Smooth muscle cell (in vitro differentiated cells): Measurements from ENCODE around the gene CEP83. TPM values are rescaled to one million over a fixed set of nuclear protein-coding genes. Genes with fewer than 3 reads are reported as not detected.
"Not testable (repeated sequence)": the region's sequence is repeated elsewhere in the genome, so short reads cannot be mapped to it uniquely, and the experiment has no call there.

Experiments used
- DNase-seq: peaks from one replicate; lab custom pipeline; 2025; ENCODE audit not compliant: unreplicated experiment; lab: John Stamatoyannopoulos, UW
- H2AFZ ChIP-seq: fragments of 200-600 bp; sonication (generic); 2 replicates; pipeline ENCODE4 v1.6.0; 2016; ENCODE audit warnings: antibody characterized with exemption, low read depth, mild to moderate bottlenecking
- H3F3A ChIP-seq: fragments of 200-600 bp; sonication (generic); 2 replicates; pipeline ENCODE4 v1.6.0; 2017; ENCODE audit warnings: antibody characterized with exemption, low read depth
- H3K27ac ChIP-seq: fragments of 200-600 bp; sonication (generic); 2 replicates; pipeline ENCODE4 v1.5.1; 2016; ENCODE audit warnings: low read depth, mild to moderate bottlenecking
- H3K27me3 ChIP-seq: fragments of 200-600 bp; sonication (generic); 2 replicates; pipeline ENCODE4 v1.6.1; 2016; ENCODE audit warnings: low read depth, mild to moderate bottlenecking
- H3K36me3 ChIP-seq: fragments of 200-600 bp; sonication (generic); 2 replicates; pipeline ENCODE4 v1.5.1; 2016; ENCODE audit warnings: low read depth
- H3K4me1 ChIP-seq: fragments of 200-600 bp; sonication (generic); 2 replicates; pipeline ENCODE4 v1.5.1; 2016; ENCODE audit warnings: low read depth
- H3K4me2 ChIP-seq: fragments of 200-600 bp; sonication (generic); 2 replicates; pipeline ENCODE4 v1.6.0; 2016; ENCODE audit warnings: mild to moderate bottlenecking
- H3K4me3 ChIP-seq: fragments of 200-600 bp; sonication (generic); 2 replicates; pipeline ENCODE4 v1.5.1; 2016; ENCODE audit warnings: mild to moderate bottlenecking
- H3K79me2 ChIP-seq: fragments of 200-600 bp; sonication (generic); 2 replicates; pipeline ENCODE4 v1.6.0; 2016; ENCODE audit warnings: low read depth, mild to moderate bottlenecking
- H3K9ac ChIP-seq: fragments of 200-600 bp; sonication (generic); 2 replicates; pipeline ENCODE4 v1.6.0; 2016; ENCODE audit warnings: low read depth
- H3K9me3 ChIP-seq: fragments of 200-600 bp; sonication (generic); replicated peaks from 2 replicates; pipeline ENCODE4 v1.5.1; 2016; ENCODE audit warnings: low read depth
- H4K20me1 ChIP-seq: fragments of 200-600 bp; sonication (generic); 2 replicates; pipeline ENCODE4 v1.6.0; 2016; ENCODE audit warnings: low read depth
- CTCF ChIP-seq: fragments of 200-600 bp; sonication (generic); IDR thresholded peaks from 2 replicates; pipeline ENCODE4 v1.5.1; 2017; ENCODE audit warnings: borderline replicate concordance, mild to moderate bottlenecking, antibody characterized with exemption; ENCODE audit not compliant: insufficient read depth, poor library complexity, severe bottlenecking
- WGBS: methylation state at CpG from one replicate; pipeline ENCODE4 v1.1.7; 2016; ENCODE audit warnings: low lambda C conversion rate; 5-methylcytosine and 5-hydroxymethylcytosine counted together
- polyA plus RNA-seq: library from polyadenylated mRNA; unstranded; fragments of >200 nt; fragmentation: Nextera tagmentation; extraction: Ambion mirVana; gene quantifications from 2 replicates; pipeline ENCODE4 v1.2.1, GENCODE V29; 2016
- total RNA-seq: library from RNA; depleted of rRNA; stranded (reverse); fragments of >200 nt; gene quantifications from 2 replicates; pipeline ENCODE4 v1.2.3, GENCODE V29; 2014

Gene CEP83
- total and polyA plus RNA-seq, 2 experiments from 2014 or later: 2.8 to 30.3 TPM

- Histone ChIP-seq H3K27me3 (no peaks in the 10 kb centered on the region), H3F3A (no peaks in the 10 kb centered on the region), H3K9ac (no peak overlapping the region), H4K20me1 (no peaks in the 10 kb centered on the region), H3K27ac (no peak overlapping the region), H3K36me3 (no peaks in the 10 kb centered on the region), H3K4me1 (no peaks in the 10 kb centered on the region), H3K4me2 (peak overlapping the region; percentile 10), H3K9me3 (no peaks in the 10 kb centered on the region), H3K4me3 (no peak overlapping the region), H3K79me2 (no peaks in the 10 kb centered on the region), H2AFZ (no peak overlapping the region)
- WGBS: 98% methylated on average over 3 of the region's 3 CpGs
- no peak for DNase-seq
- no peak for TF ChIP-seq CTCF
Observed at GRCh38 chr12:94405413-94406116, 54.1 kb downstream of the CEP83 start.

DNA sequence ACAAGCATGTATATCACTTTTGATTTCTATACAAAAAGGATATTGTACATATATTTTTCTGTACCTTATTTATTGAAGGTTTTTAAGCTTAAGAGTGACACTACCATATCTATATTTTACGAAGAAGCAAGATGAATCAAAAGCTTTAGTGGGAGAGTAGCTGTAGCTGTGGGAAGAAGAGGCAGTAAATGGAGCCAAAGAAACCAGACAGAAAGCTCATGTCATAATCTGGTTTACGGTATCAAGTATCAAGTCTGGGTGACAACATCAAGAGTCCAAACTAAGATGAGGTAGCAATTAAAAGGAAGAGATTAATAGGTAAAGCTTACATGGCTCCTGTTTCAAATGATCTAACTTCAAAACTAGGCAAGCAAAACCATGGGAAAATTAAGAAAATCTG, 54.8 kb downstream of the CEP83 start:
- H3K79me2 ChIP-seq: no peaks in the 10 kb centered on the region
- H3K9me3 ChIP-seq: peaks cover 6% of the 10 kb centered on the region
- DNase-seq: no peak
- TF ChIP-seq CTCF: no peak
- H2AFZ ChIP-seq: no peak overlapping the region
- no peaks in the 10 kb centered on the region for H3K4me1 ChIP-seq
- no peaks in the 10 kb centered on the region for H4K20me1 ChIP-seq
- H3K27ac ChIP-seq: no peak overlapping the region
- H3K4me2 ChIP-seq: peak overlapping the region; percentile 10
- no peaks in the 10 kb centered on the region for H3K36me3 ChIP-seq
- H3K27me3 ChIP-seq: no peaks in the 10 kb centered on the region
- no peaks in the 10 kb centered on the region for H3F3A ChIP-seq
- H3K4me3 ChIP-seq: no peak overlapping the region
- no peak overlapping the region for H3K9ac ChIP-seq
- WGBS: 62% methylated on average over 2 of the region's 2 CpGs

- H3K27me3 ChIP-seq: no peaks in the 10 kb centered on the region
- H3K27ac ChIP-seq: no peak overlapping the region
- no peak overlapping the region for H3K4me3 ChIP-seq
- 95% methylated on average over 2 of the region's 2 CpGs for WGBS
- no peak for TF ChIP-seq CTCF
- H4K20me1 ChIP-seq: no peaks in the 10 kb centered on the region
- no peak for DNase-seq
- H3K9ac ChIP-seq: no peak overlapping the region
- H3F3A ChIP-seq: no peaks in the 10 kb centered on the region
- H3K4me2 ChIP-seq: no peak overlapping the region
- H2AFZ ChIP-seq: no peak overlapping the region
- H3K4me1 ChIP-seq: no peaks in the 10 kb centered on the region
- H3K79me2 ChIP-seq: no peaks in the 10 kb centered on the region
- H3K36me3 ChIP-seq: no peaks in the 10 kb centered on the region
- peaks cover 10% of the 10 kb centered on the region for H3K9me3 ChIP-seq
Observed at GRCh38 chr12:94401326-94401725, 58.3 kb downstream of the CEP83 start.

GRCh38 chr12:94398685-94399084, 61.0 kb downstream of the CEP83 start:
- not testable (repeated sequence) for DNase-seq, H4K20me1 ChIP-seq, H3K27me3 ChIP-seq, H3K9me3 ChIP-seq, H3K4me1 ChIP-seq, H3K79me2 ChIP-seq, H2AFZ ChIP-seq, H3K27ac ChIP-seq, H3K4me2 ChIP-seq, H3K4me3 ChIP-seq, H3F3A ChIP-seq, H3K9ac ChIP-seq, H3K36me3 ChIP-seq
- 97% methylated on average over 5 of the region's 5 CpGs for WGBS
